SK-N-SH treated with all-trans-retinoic acid at 6 μM for 48 hours (cell line): Measurements from ENCODE around the gene BOD1L1.

Experiments used
- ARNTL ChIP-seq: fragments of 450-650 bp; formaldehyde crosslinking; IDR thresholded peaks from 2 replicates; pipeline ENCODE4 v1.5.0; 2020; ENCODE audit warnings: low read depth, mild to moderate bottlenecking, moderate library complexity, borderline replicate concordance
- CSDC2 ChIP-seq: fragments of 250-450 bp; sonication (Bioruptor Pico); IDR thresholded peaks from 2 replicates; pipeline ENCODE4 v1.5.0; 2020; ENCODE audit warnings: mild to moderate bottlenecking, moderate library complexity
- ISL1 ChIP-seq: fragments of 250-450 bp; sonication (Bioruptor Pico); IDR thresholded peaks from 2 replicates; pipeline ENCODE4 v2.1.2; 2022; ENCODE audit warnings: mild to moderate bottlenecking, moderate library complexity
- TCF4 ChIP-seq: fragments of 250-450 bp; sonication (Bioruptor Pico); IDR thresholded peaks from 2 replicates; pipeline ENCODE4 v1.8.0; 2021; ENCODE audit warnings: mild to moderate bottlenecking, moderate library complexity, borderline replicate concordance
- ZFP3 ChIP-seq: fragments of 250-450 bp; sonication (Bioruptor Pico); IDR thresholded peaks from 2 replicates; pipeline ENCODE4 v1.5.0; 2020; ENCODE audit warnings: mild to moderate bottlenecking, moderate library complexity
- ZFP30 ChIP-seq: fragments of 450-650 bp; formaldehyde crosslinking; IDR thresholded peaks from 2 replicates; pipeline ENCODE4 v1.5.0; 2022; ENCODE audit warnings: mild to moderate bottlenecking, moderate library complexity
- TF ChIP-seq, protein P1 (sequence below): fragments of 250-450 bp; sonication (Bioruptor Pico); IDR thresholded peaks from 2 replicates; pipeline ENCODE4 v1.8.0; 2020; ENCODE audit warnings: mild to moderate bottlenecking, moderate library complexity, borderline replicate concordance
- TF ChIP-seq, protein P2 (sequence below): fragments of 250-450 bp; sonication (Bioruptor Pico); IDR thresholded peaks from 2 replicates; pipeline ENCODE4 v1.5.0; 2020; ENCODE audit warnings: mild to moderate bottlenecking, moderate library complexity

DNA sequence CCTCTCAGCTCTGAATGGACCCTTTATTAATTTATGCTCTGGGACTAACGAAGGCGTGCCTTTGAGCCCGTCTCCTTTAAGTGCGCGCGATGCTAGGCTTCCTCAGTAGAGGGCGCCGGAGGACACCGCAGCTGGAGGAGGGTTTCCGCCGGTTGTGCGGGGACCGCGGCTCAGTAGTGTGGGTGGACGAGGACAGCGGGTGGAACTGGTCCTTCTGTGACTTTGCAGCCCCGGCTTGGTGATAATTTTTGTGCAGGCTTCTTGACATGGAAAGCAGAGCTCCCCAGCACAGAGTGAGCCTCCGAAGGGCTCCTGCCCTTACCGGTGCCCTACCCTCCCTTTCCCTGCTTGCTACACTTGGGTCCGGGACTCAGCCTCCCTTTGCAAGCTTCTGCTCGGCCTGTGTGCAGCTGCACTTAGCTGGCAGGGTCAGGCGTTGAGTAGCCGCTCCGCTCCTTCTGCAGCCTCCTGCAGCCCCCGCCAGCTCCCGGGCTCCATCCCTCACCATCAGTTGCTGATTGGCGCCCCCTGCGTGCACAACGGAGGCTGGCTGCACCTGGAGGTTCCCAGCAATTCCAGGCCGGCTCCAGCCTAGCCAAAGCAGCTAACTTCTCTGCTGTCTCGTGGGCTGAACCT lies 26.8 kb upstream of the BOD1L1 start:
- no peak for TF ChIP-seq ZFP30 (CRISPR knock-in tag)
- no peak for TF ChIP-seq CSDC2 (CRISPR knock-in tag)
- TF ChIP-seq, protein P1, sequence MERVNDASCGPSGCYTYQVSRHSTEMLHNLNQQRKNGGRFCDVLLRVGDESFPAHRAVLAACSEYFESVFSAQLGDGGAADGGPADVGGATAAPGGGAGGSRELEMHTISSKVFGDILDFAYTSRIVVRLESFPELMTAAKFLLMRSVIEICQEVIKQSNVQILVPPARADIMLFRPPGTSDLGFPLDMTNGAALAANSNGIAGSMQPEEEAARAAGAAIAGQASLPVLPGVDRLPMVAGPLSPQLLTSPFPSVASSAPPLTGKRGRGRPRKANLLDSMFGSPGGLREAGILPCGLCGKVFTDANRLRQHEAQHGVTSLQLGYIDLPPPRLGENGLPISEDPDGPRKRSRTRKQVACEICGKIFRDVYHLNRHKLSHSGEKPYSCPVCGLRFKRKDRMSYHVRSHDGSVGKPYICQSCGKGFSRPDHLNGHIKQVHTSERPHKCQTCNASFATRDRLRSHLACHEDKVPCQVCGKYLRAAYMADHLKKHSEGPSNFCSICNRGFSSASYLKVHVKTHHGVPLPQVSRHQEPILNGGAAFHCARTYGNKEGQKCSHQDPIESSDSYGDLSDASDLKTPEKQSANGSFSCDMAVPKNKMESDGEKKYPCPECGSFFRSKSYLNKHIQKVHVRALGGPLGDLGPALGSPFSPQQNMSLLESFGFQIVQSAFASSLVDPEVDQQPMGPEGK, result no peak
- TF ChIP-seq ZFP3 (CRISPR knock-in tag), result no peak
- TF ChIP-seq, protein P2, sequence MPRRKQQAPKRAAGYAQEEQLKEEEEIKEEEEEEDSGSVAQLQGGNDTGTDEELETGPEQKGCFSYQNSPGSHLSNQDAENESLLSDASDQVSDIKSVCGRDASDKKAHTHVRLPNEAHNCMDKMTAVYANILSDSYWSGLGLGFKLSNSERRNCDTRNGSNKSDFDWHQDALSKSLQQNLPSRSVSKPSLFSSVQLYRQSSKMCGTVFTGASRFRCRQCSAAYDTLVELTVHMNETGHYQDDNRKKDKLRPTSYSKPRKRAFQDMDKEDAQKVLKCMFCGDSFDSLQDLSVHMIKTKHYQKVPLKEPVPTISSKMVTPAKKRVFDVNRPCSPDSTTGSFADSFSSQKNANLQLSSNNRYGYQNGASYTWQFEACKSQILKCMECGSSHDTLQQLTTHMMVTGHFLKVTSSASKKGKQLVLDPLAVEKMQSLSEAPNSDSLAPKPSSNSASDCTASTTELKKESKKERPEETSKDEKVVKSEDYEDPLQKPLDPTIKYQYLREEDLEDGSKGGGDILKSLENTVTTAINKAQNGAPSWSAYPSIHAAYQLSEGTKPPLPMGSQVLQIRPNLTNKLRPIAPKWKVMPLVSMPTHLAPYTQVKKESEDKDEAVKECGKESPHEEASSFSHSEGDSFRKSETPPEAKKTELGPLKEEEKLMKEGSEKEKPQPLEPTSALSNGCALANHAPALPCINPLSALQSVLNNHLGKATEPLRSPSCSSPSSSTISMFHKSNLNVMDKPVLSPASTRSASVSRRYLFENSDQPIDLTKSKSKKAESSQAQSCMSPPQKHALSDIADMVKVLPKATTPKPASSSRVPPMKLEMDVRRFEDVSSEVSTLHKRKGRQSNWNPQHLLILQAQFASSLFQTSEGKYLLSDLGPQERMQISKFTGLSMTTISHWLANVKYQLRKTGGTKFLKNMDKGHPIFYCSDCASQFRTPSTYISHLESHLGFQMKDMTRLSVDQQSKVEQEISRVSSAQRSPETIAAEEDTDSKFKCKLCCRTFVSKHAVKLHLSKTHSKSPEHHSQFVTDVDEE (CRISPR knock-in tag), result no peak
- no peak for TF ChIP-seq ARNTL (CRISPR knock-in tag)
- no peak for TF ChIP-seq ISL1 (CRISPR knock-in tag)
- no peak for TF ChIP-seq TCF4 (CRISPR knock-in tag)
